NCI-H128 (cell line): ENCODE measurements around the gene MMP25.
"Not testable (repeated sequence)": the region's sequence is repeated elsewhere in the genome, so short reads cannot be mapped to it uniquely, and the experiment has no call there.

Experiments
- DNase-seq: peaks from one replicate; lab custom pipeline; 2025; ENCODE audit not compliant: unreplicated experiment; lab: John Stamatoyannopoulos, UW

The MMP25 gene

GRCh38 chr16:3029491-3030221 is 16.7 kb upstream of the MMP25 start:
- DNase-seq, result no peak

- no peak for DNase-seq
These were observed 15.8 kb upstream of the MMP25 start for GRCh38 chr16:3030222-3031212.

- DNase-seq, result no peak
These were observed 13.7 kb upstream of the MMP25 start for GRCh38 chr16:3032624-3033023.

GRCh38 chr16:3035289-3035971 is 10.9 kb upstream of the MMP25 start:
- no peak for DNase-seq

- no peak for DNase-seq
These were observed 10.2 kb upstream of the MMP25 start for GRCh38 chr16:3035972-3036725.

- no peak for DNase-seq
These were observed 9.5 kb upstream of the MMP25 start, which contains the start of gene BICDL2 for GRCh38 chr16:3036726-3037315. Gene BICDL2 (minus strand): TSS chr16:3036944. CDS start chr16:3035496, 1,448 bp downstream.

GRCh38 chr16:3038256-3038655 is 8.1 kb upstream of the MMP25 start:
- DNase-seq, result no peak

- DNase-seq, result no peak
These were observed 7.5 kb upstream of the MMP25 start for GRCh38 chr16:3038896-3039295.

GRCh38 chr16:3042376-3042775 is 4.0 kb upstream of the MMP25 start:
- no peak for DNase-seq

- no peak for DNase-seq
These were observed 1.7 kb upstream of the MMP25 start for GRCh38 chr16:3044708-3045107.

- DNase-seq, result no peak
These were observed 453 bp downstream of the MMP25 start for GRCh38 chr16:3046641-3047386.

- no peak for DNase-seq
These were observed 993 bp downstream of the MMP25 start for GRCh38 chr16:3047387-3047720.

- no peak for DNase-seq
These were observed 3.6 kb downstream of the MMP25 start for GRCh38 chr16:3049921-3050481.

GRCh38 chr16:3050487-3050886 is 4.1 kb downstream of the MMP25 start:
- DNase-seq, result no peak

- no peak for DNase-seq
These were observed 4.6 kb downstream of the MMP25 start for GRCh38 chr16:3051009-3051408.

GRCh38 chr16:3051494-3051893 is 5.1 kb downstream of the MMP25 start:
- DNase-seq, result no peak

- DNase-seq, result not testable (repeated sequence)
These were observed 6.4 kb downstream of the MMP25 start for GRCh38 chr16:3052571-3053329.

GRCh38 chr16:3053330-3053710 is 7.0 kb downstream of the MMP25 start:
- DNase-seq, result not testable (repeated sequence)
